SK-N-MC (cell line): ENCODE measurements around the gene B4GALT6.

Source experiments
- EZH2 ChIP-seq: fragments of 200-600 bp; sonication (generic); IDR thresholded peaks from one replicate; pipeline ENCODE4 v1.6.1; 2017; ENCODE audit warnings: antibody characterized with exemption
- POLR2AphosphoS5 ChIP-seq: IDR thresholded peaks from 2 replicates; pipeline ENCODE4 v1.6.1; 2012; ENCODE audit warnings: mild to moderate bottlenecking, low read depth, low read length, borderline replicate concordance

GRCh38 chr18:31646332-31647126 is 37.9 kb downstream of the B4GALT6 start:
- no peak for TF ChIP-seq EZH2
- no peak for TF ChIP-seq POLR2AphosphoS5
